OCI-LY1 (cell line): ENCODE data around the gene POPDC3.

Experiments used
- H2AFZ ChIP-seq: fragments of 200-600 bp; sonication (generic), shearing (Covaris generic); 2 replicates; pipeline ENCODE4 v1.6.0; 2014; ENCODE audit warnings: antibody characterized with exemption, mild to moderate bottlenecking, low read length
- H3F3A ChIP-seq: fragments of 200-600 bp; sonication (generic), shearing (Covaris generic); 2 replicates; pipeline ENCODE4 v1.6.0; 2014; ENCODE audit warnings: mild to moderate bottlenecking, antibody characterized with exemption, low read length, moderate library complexity; ENCODE audit not compliant: insufficient read depth
- H3K27ac ChIP-seq: fragments of 200-600 bp; sonication (generic); 2 replicates; pipeline ENCODE4 v1.5.1; 2014; ENCODE audit warnings: low read length, mixed run types, mild to moderate bottlenecking, low read depth; ENCODE audit not compliant: poor library complexity, severe bottlenecking
- H3K27me3 ChIP-seq: fragments of 200-600 bp; sonication (generic); 2 replicates; pipeline ENCODE4 v1.6.0; 2014; ENCODE audit warnings: antibody characterized with exemption, mild to moderate bottlenecking, low read length, moderate library complexity; ENCODE audit not compliant: insufficient read depth
- H3K36me3 ChIP-seq: fragments of 200-600 bp; sonication (generic); 2 replicates; pipeline ENCODE4 v1.6.1; 2014; ENCODE audit warnings: mild to moderate bottlenecking, antibody characterized with exemption, low read length, moderate library complexity, mixed read lengths; ENCODE audit not compliant: insufficient read depth
- H3K4me1 ChIP-seq: fragments of 200-600 bp; sonication (generic); 2 replicates; pipeline ENCODE4 v1.5.1; 2014; ENCODE audit warnings: mild to moderate bottlenecking, low read length, moderate library complexity; ENCODE audit not compliant: insufficient read depth, severe bottlenecking
- H3K4me2 ChIP-seq: fragments of 200-600 bp; sonication (generic), shearing (Covaris generic); 2 replicates; pipeline ENCODE4 v1.6.1; 2014; ENCODE audit warnings: low read length
- H3K4me3 ChIP-seq: fragments of 200-600 bp; sonication (generic); 2 replicates; pipeline ENCODE4 v1.5.1; 2014; ENCODE audit warnings: low read length, low read depth, mild to moderate bottlenecking, mixed read lengths; ENCODE audit not compliant: poor library complexity, severe bottlenecking
- H3K79me2 ChIP-seq: fragments of 200-600 bp; shearing (Covaris generic); 2 replicates; pipeline ENCODE4 v1.6.1; 2016; ENCODE audit warnings: mixed run types, low read length, mixed read lengths; ENCODE audit not compliant: insufficient read depth
- H3K9ac ChIP-seq: fragments of 200-600 bp; sonication (generic), shearing (Covaris generic); 2 replicates; pipeline ENCODE4 v1.6.1; 2014; ENCODE audit warnings: mild to moderate bottlenecking, low read length, mixed read lengths
- H3K9me2 ChIP-seq: fragments of 200-600 bp; sonication (generic), shearing (Covaris generic); 2 replicates; pipeline ENCODE4 v1.6.1; 2014; ENCODE audit warnings: low read depth, mild to moderate bottlenecking, low read length, mixed read lengths
- H3K9me3 ChIP-seq: fragments of 200-600 bp; shearing (Covaris generic); 2 replicates; pipeline ENCODE4 v1.6.1; 2014; ENCODE audit warnings: low read length, mixed read lengths
- H4K20me1 ChIP-seq: fragments of 200-600 bp; sonication (generic), shearing (Covaris generic); 2 replicates; pipeline ENCODE4 v1.6.0; 2016; ENCODE audit warnings: mild to moderate bottlenecking, low read length; ENCODE audit not compliant: insufficient read depth
- EZH2 ChIP-seq: fragments of 200-600 bp; sonication (generic), shearing (Covaris generic); IDR thresholded peaks from 2 replicates; pipeline ENCODE4 v1.8.0; 2017; ENCODE audit warnings: borderline replicate concordance, mixed run types, mild to moderate bottlenecking, antibody characterized with exemption, low read length, moderate library complexity, mixed read lengths
- TF ChIP-seq, protein P1 (sequence below): fragments of 200-600 bp; sonication (generic), shearing (Covaris generic); IDR thresholded peaks from 2 replicates; pipeline ENCODE4 v1.5.1; 2017; ENCODE audit warnings: mild to moderate bottlenecking, antibody characterized with exemption, low read length, moderate library complexity, mixed read lengths

POPDC3 gene

DNA sequence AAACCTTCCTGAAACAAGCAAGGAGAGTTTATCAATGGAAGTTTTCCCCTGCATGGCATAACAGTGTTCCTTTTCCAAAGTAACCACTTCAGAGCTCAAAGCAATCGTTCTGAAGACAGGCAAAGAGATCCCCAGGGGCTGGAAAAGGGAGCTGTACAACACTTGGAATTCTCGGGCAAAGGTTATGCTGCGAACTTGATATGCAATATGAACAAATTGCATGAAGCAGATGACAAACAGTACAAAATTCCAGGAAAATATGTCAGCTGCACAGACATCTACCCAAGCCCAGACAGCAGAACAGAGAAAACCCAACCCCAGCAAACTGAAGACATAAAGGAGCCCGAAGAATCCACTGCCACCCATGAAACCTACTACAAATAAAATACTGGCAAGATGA is 18.4 kb downstream of the POPDC3 start:
- Histone ChIP-seq H3K9me2 (no peaks in the 10 kb centered on the region), H3K4me2 (no peak overlapping the region), H3K4me1 (no peaks in the 10 kb centered on the region), H3K9ac (no peak overlapping the region), H3K9me3 (no peaks in the 10 kb centered on the region), H4K20me1 (no peaks in the 10 kb centered on the region), H3F3A (no peaks in the 10 kb centered on the region), H3K27ac (no peak overlapping the region), H2AFZ (no peak overlapping the region), H3K4me3 (no peak overlapping the region), H3K79me2 (no peaks in the 10 kb centered on the region), H3K27me3 (no peaks in the 10 kb centered on the region), H3K36me3 (no peaks in the 10 kb centered on the region)
- TF ChIP-seq EZH2, result no peak
- TF ChIP-seq, protein P1, sequence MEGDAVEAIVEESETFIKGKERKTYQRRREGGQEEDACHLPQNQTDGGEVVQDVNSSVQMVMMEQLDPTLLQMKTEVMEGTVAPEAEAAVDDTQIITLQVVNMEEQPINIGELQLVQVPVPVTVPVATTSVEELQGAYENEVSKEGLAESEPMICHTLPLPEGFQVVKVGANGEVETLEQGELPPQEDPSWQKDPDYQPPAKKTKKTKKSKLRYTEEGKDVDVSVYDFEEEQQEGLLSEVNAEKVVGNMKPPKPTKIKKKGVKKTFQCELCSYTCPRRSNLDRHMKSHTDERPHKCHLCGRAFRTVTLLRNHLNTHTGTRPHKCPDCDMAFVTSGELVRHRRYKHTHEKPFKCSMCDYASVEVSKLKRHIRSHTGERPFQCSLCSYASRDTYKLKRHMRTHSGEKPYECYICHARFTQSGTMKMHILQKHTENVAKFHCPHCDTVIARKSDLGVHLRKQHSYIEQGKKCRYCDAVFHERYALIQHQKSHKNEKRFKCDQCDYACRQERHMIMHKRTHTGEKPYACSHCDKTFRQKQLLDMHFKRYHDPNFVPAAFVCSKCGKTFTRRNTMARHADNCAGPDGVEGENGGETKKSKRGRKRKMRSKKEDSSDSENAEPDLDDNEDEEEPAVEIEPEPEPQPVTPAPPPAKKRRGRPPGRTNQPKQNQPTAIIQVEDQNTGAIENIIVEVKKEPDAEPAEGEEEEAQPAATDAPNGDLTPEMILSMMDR, result no peak

DNA sequence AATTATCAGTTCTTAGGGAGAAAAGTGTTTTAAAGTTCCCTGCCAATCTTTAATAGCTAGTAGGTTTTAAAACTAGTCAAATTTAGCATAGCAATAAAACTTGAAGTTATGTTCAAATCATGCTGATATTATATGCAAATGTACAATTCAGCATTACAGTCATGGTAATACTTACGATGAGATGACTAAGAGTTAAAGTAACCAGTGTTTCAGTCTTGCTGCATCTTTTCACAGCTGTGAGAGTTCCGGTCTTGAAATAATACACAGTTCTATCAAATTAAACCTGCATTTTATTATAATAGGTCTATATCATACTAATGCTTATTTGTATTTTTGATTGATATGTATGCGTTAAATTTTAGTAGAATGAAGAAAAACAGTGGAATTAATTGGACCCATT is 26.1 kb downstream of the POPDC3 start:
- no peaks in the 10 kb centered on the region for H3F3A ChIP-seq
- H3K9me2 ChIP-seq, result no peaks in the 10 kb centered on the region
- no peak overlapping the region for H2AFZ ChIP-seq
- H3K27ac ChIP-seq, result no peak overlapping the region
- H3K36me3 ChIP-seq, result no peaks in the 10 kb centered on the region
- no peaks in the 10 kb centered on the region for H3K27me3 ChIP-seq
- no peaks in the 10 kb centered on the region for H3K9me3 ChIP-seq
- no peak overlapping the region for H3K9ac ChIP-seq
- H3K4me3 ChIP-seq, result no peak overlapping the region
- H4K20me1 ChIP-seq, result no peaks in the 10 kb centered on the region
- H3K79me2 ChIP-seq, result no peaks in the 10 kb centered on the region
- TF ChIP-seq EZH2, result no peak
- TF ChIP-seq, protein P1, result no peak
- H3K4me1 ChIP-seq, result no peaks in the 10 kb centered on the region
- no peak overlapping the region for H3K4me2 ChIP-seq

DNA sequence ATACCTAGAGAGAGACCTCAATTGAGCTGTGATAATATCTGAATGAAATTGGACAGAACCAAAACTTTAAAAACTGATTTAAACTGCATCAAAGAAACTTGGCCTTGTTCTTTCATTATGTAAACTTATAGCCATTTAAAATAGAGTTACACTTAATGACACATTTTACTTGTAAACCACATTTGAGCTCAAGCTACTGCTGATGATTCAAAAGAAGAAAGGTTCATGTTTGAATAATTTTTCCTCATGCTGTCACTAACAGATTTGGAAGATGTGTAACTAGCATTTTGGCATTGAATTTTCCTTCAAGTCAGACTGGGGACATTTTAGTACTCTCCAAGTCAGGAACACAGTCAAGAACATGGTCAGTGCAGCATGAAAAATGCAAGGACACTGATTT is 26.9 kb downstream of the POPDC3 start:
- Histone ChIP-seq H3K9me2 (no peaks in the 10 kb centered on the region), H3F3A (no peaks in the 10 kb centered on the region), H3K4me3 (no peak overlapping the region), H3K9me3 (no peaks in the 10 kb centered on the region), H3K4me1 (no peaks in the 10 kb centered on the region), H3K36me3 (no peaks in the 10 kb centered on the region), H3K79me2 (no peaks in the 10 kb centered on the region), H3K9ac (no peak overlapping the region), H3K27ac (no peak overlapping the region), H3K27me3 (no peaks in the 10 kb centered on the region), H4K20me1 (no peaks in the 10 kb centered on the region), H3K4me2 (no peak overlapping the region), H2AFZ (no peak overlapping the region)
- TF ChIP-seq EZH2, result no peak
- TF ChIP-seq, protein P1, result no peak
